GM21825 (cell line): ENCODE data around the gene SLC2A1.
"Not testable (repeated sequence)": the region's sequence is repeated elsewhere in the genome, so short reads cannot be mapped to it uniquely, and the experiment has no call there.

Experiments
- ATAC-seq: cut with Tn5 transposase; IDR thresholded peaks from one replicate; pipeline ENCODE4 v1.9.1; 2021; ENCODE audit warnings: mild to moderate bottlenecking, moderate library complexity; ENCODE audit not compliant: unreplicated experiment

Gene SLC2A1

GRCh38 chr1:42910985-42911384, 47.7 kb downstream of the SLC2A1 start:
- no peak for ATAC-seq

- no peak for ATAC-seq
These were observed 50.6 kb downstream of the SLC2A1 start for GRCh38 chr1:42908046-42908445.

- no peak for ATAC-seq
These were observed 54.2 kb downstream of the SLC2A1 start for GRCh38 chr1:42904434-42904833.

- not testable (repeated sequence) for ATAC-seq
These were observed 58.7 kb downstream of the SLC2A1 start for GRCh38 chr1:42899960-42900359.

- ATAC-seq = no peak
These were observed 67.1 kb downstream of the SLC2A1 start for GRCh38 chr1:42891465-42892138.

GRCh38 chr1:42889264-42889663, 69.4 kb downstream of the SLC2A1 start:
- ATAC-seq = no peak

GRCh38 chr1:42888013-42888633, 70.5 kb downstream of the SLC2A1 start:
- ATAC-seq = no peak

GRCh38 chr1:42887366-42887765, 71.3 kb downstream of the SLC2A1 start:
- ATAC-seq = no peak

GRCh38 chr1:42886800-42887199, 71.9 kb downstream of the SLC2A1 start:
- ATAC-seq = no peak

GRCh38 chr1:42886046-42886739, 72.5 kb downstream of the SLC2A1 start:
- no peak for ATAC-seq

GRCh38 chr1:42880384-42880783, 78.3 kb downstream of the SLC2A1 start:
- no peak for ATAC-seq

- no peak for ATAC-seq
These were observed 81.3 kb downstream of the SLC2A1 start for GRCh38 chr1:42877380-42877779.

GRCh38 chr1:42876009-42876408, 82.7 kb downstream of the SLC2A1 start:
- ATAC-seq = no peak
